Mononuclear cell (primary cell): ENCODE data around the gene PPIC. TPM values are rescaled to one million over a fixed set of nuclear protein-coding genes. Genes with fewer than 3 reads are reported as not detected.
"Not testable (repeated sequence)": the region's sequence is repeated elsewhere in the genome, so short reads cannot be mapped to it uniquely, and the experiment has no call there.

Experiments used
- H3K27me3 ChIP-seq: 2 replicates; pipeline ENCODE4 v1.6.0; 2011; ENCODE audit warnings: low read length, control low read depth; ENCODE audit not compliant: insufficient read depth
- H3K4me1 ChIP-seq: 2 replicates; pipeline ENCODE4 v1.5.1; 2011; ENCODE audit warnings: mild to moderate bottlenecking, low read length, control low read depth; ENCODE audit not compliant: insufficient read depth
- H3K4me3 ChIP-seq: 2 replicates; pipeline ENCODE4 v1.5.1; 2011; ENCODE audit warnings: mild to moderate bottlenecking, low read length, moderate library complexity
- H3K9me3 ChIP-seq: 2 replicates; pipeline ENCODE4 v1.5.1; 2011; ENCODE audit warnings: low read depth, mild to moderate bottlenecking, control low read depth, low read length
- total RNA-seq: library from RNA; depleted of rRNA; stranded (reverse); fragments of >200 nt; gene quantifications from one replicate; pipeline ENCODE4 v1.2.3, GENCODE V29; 2012

The PPIC gene
- total RNA-seq, 1 donor = not detected

- H3K4me3 ChIP-seq = no peak overlapping the region
- H3K27me3 ChIP-seq = no peaks in the 10 kb centered on the region
- H3K4me1 ChIP-seq = no peaks in the 10 kb centered on the region
- no peaks in the 10 kb centered on the region for H3K9me3 ChIP-seq
Measured at GRCh38 chr5:122985006-122985700, 51.4 kb downstream of the PPIC start.

- Histone ChIP-seq H3K27me3 (no peaks in the 10 kb centered on the region), H3K9me3 (no peaks in the 10 kb centered on the region), H3K4me3 (no peak overlapping the region)
Measured at GRCh38 chr5:122984425-122984824, 52.1 kb downstream of the PPIC start.

DNA sequence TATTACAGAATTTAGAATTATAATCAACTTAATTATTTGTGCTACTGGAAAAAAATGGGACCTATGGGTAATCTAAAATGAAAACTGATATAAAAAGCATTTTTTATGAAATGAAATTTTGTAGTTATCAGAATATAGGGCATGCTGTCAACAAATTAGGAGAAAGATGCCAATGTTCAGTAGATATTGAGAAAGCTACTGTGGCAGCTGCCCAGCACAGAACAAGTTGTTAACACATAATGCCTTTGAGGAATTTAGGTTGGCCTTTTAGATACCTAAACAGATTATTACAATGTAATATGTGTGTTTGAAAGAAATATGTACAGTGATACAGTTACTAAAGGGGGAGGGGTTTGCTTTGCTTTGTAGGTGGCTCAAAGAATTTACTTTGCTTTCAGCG is 54.1 kb downstream of the PPIC start:
- Histone ChIP-seq H3K4me1 (no peaks in the 10 kb centered on the region), H3K9me3 (no peaks in the 10 kb centered on the region), H3K27me3 (no peaks in the 10 kb centered on the region)

More at GRCh38 chr5:122984425-122984824, 52.1 kb downstream of the PPIC start:
- H3K4me1 ChIP-seq = no peaks in the 10 kb centered on the region

GRCh38 chr5:122981846-122982245 is 54.7 kb downstream of the PPIC start:
- no peaks in the 10 kb centered on the region for H3K27me3 ChIP-seq
- no peaks in the 10 kb centered on the region for H3K4me1 ChIP-seq
- H3K9me3 ChIP-seq = no peaks in the 10 kb centered on the region
- H3K4me3 ChIP-seq = no peak overlapping the region

More for the DNA sequence above, 54.1 kb downstream of the PPIC start:
- no peak overlapping the region for H3K4me3 ChIP-seq

GRCh38 chr5:122978644-122979297 is 57.8 kb downstream of the PPIC start:
- H3K27me3 ChIP-seq = no peaks in the 10 kb centered on the region
- H3K4me3 ChIP-seq = no peak overlapping the region
- no peaks in the 10 kb centered on the region for H3K4me1 ChIP-seq
- H3K9me3 ChIP-seq = no peaks in the 10 kb centered on the region

GRCh38 chr5:122978068-122978467 is 58.5 kb downstream of the PPIC start:
- Histone ChIP-seq H3K4me1 (no peaks in the 10 kb centered on the region), H3K4me3 (no peak overlapping the region), H3K9me3 (no peaks in the 10 kb centered on the region), H3K27me3 (no peaks in the 10 kb centered on the region)

- no peak overlapping the region for H3K4me3 ChIP-seq
- H3K4me1 ChIP-seq = no peaks in the 10 kb centered on the region
- no peaks in the 10 kb centered on the region for H3K9me3 ChIP-seq
- H3K27me3 ChIP-seq = no peaks in the 10 kb centered on the region
Measured at GRCh38 chr5:122977319-122977718, 59.2 kb downstream of the PPIC start.

- H3K4me1 ChIP-seq, H3K4me3 ChIP-seq: not testable (repeated sequence)
Measured at GRCh38 chr5:122974251-122974650, 62.3 kb downstream of the PPIC start.

GRCh38 chr5:122973759-122974158 is 62.8 kb downstream of the PPIC start:
- not testable (repeated sequence) for H3K27me3 ChIP-seq, H3K4me3 ChIP-seq, H3K4me1 ChIP-seq, H3K9me3 ChIP-seq

More at GRCh38 chr5:122974251-122974650, 62.3 kb downstream of the PPIC start:
- not testable (repeated sequence) for H3K9me3 ChIP-seq, H3K27me3 ChIP-seq

Other genes with a start within 250 kb of the PPIC start
- gene SNX24, start 191.1 kb downstream of the PPIC start, total RNA-seq = 1.4 TPM
- gene PRDM6, start 52.5 kb upstream of the PPIC start, total RNA-seq = 0.10 TPM